ENCODE measurements around the gene KCNQ1. TPM values are rescaled to one million over a fixed set of nuclear protein-coding genes. Genes with fewer than 3 reads are reported as not detected.

Gene KCNQ1
- polyA plus RNA-seq, 1 donor from 2014 or later = not detected

- H3F3A ChIP-seq (ENCODE audit: insufficient read depth, low read length, poor library complexity, severe bottlenecking) = no peaks in the 10 kb centered on the region
- TF ChIP-seq EZH2 (IDR thresholded peaks at IDR 0.05; ENCODE audit: borderline replicate concordance, insufficient read depth, low read length, poor library complexity, severe bottlenecking) = no peak
- TF ChIP-seq POLR2AphosphoS5 (IDR thresholded peaks at IDR 0.05) = peak; percentile 92
- TF ChIP-seq MXI1 (conservative IDR thresholded peaks at IDR 0.05; ENCODE audit: poor library complexity, severe bottlenecking) = no peak
- TF ChIP-seq REST (IDR thresholded peaks at IDR 0.05; ENCODE audit: borderline replicate concordance) = peak; percentile 53
- no peaks in the 10 kb centered on the region for H4K20me1 ChIP-seq (ENCODE audit: insufficient read depth)
- H3K9me2 ChIP-seq (ENCODE audit: insufficient read depth, low read length) = no peaks in the 10 kb centered on the region
- H3K9ac ChIP-seq (ENCODE audit: low read length) = peak within 1 kb of the TSS; percentile 80
- H2AFZ ChIP-seq (ENCODE audit: low read depth, low read length) = peak within 1 kb of the TSS; percentile 27
- H3K9me3 ChIP-seq (ENCODE audit: low read length) = no peaks in the 10 kb centered on the region
- H3K4me3 ChIP-seq (ENCODE audit: low read length) = peak within 1 kb of the TSS; percentile 95
- H3K27ac ChIP-seq (ENCODE audit: low read length) = peak within 1 kb of the TSS; percentile 47
- peak within 1 kb of the TSS; percentile 73 for H3K4me2 ChIP-seq (ENCODE audit: low read length)
- H3K36me3 ChIP-seq (ENCODE audit: insufficient read depth, low read length) = no peaks in the 10 kb centered on the region
- peaks cover 5% of the 10 kb centered on the region for H3K27me3 ChIP-seq (ENCODE audit: insufficient read depth, low read depth, low read length)
- H3K79me2 ChIP-seq (replicated peaks; ENCODE audit: insufficient read depth, low read length) = peaks cover 10% of the 10 kb centered on the region
These were observed 440.9 kb downstream of the KCNQ1 start, which contains the start of gene CDKN1C for GRCh38 chr11:2885678-2886081. CDKN1C (minus strand) TSS chr11:2885775; CDS start chr11:2885456, 319 bp downstream.

- H3F3A ChIP-seq (ENCODE audit: insufficient read depth, low read length, poor library complexity, severe bottlenecking) = no peaks in the 10 kb centered on the region
- no peaks in the 10 kb centered on the region for H3K9me2 ChIP-seq (ENCODE audit: insufficient read depth, low read length)
- no peak overlapping the region for H3K4me2 ChIP-seq (ENCODE audit: low read length)
- H3K9me3 ChIP-seq (ENCODE audit: low read length) = no peaks in the 10 kb centered on the region
- peak overlapping the region; percentile 52 for H3K4me3 ChIP-seq (ENCODE audit: low read length)
- no peak overlapping the region for H3K27ac ChIP-seq (ENCODE audit: low read length)
- no peaks in the 10 kb centered on the region for H3K36me3 ChIP-seq (ENCODE audit: insufficient read depth, low read length)
- H4K20me1 ChIP-seq (ENCODE audit: insufficient read depth) = no peaks in the 10 kb centered on the region
- no peak overlapping the region for H2AFZ ChIP-seq (ENCODE audit: low read depth, low read length)
- no peak for TF ChIP-seq MXI1 (conservative IDR thresholded peaks at IDR 0.05; ENCODE audit: poor library complexity, severe bottlenecking)
- TF ChIP-seq POLR2AphosphoS5 (IDR thresholded peaks at IDR 0.05) = no peak
- no peak for TF ChIP-seq RAD21 (conservative IDR thresholded peaks at IDR 0.05)
- TF ChIP-seq TAF1 (IDR thresholded peaks at IDR 0.05; ENCODE audit: low read depth) = no peak
- no peak for TF ChIP-seq CTCF (IDR thresholded peaks at IDR 0.05; ENCODE audit: poor library complexity, severe bottlenecking)
- no peak for TF ChIP-seq SMC3 (conservative IDR thresholded peaks at IDR 0.05; ENCODE audit: poor library complexity)
- no peak for TF ChIP-seq EZH2 (IDR thresholded peaks at IDR 0.05; ENCODE audit: borderline replicate concordance, insufficient read depth, low read length, poor library complexity, severe bottlenecking)
- TF ChIP-seq REST (IDR thresholded peaks at IDR 0.05; ENCODE audit: borderline replicate concordance) = no peak
- no peak for TF ChIP-seq EP300 (conservative IDR thresholded peaks at IDR 0.05; ENCODE audit: poor library complexity, severe bottlenecking)
- peak overlapping the region; percentile 60 for H3K9ac ChIP-seq (ENCODE audit: low read length)
- H3K27me3 ChIP-seq (ENCODE audit: insufficient read depth, low read depth, low read length) = peaks cover 5% of the 10 kb centered on the region
- H3K79me2 ChIP-seq (replicated peaks; ENCODE audit: insufficient read depth, low read length) = peaks cover 10% of the 10 kb centered on the region
These were observed 441.5 kb downstream of the KCNQ1 start for GRCh38 chr11:2886191-2886894.

All from neural cell (in vitro differentiated cells).